Ovary (tissue), 3 donors: Measurements from ENCODE around the gene IFT57.

ENCODE experiments used
- POLR2A ChIP-seq: fragments of 450-650 bp; IDR thresholded peaks from one replicate; pipeline ENCODE4 v1.6.1; 2017; ENCODE audit warnings: antibody characterized with exemption, mild to moderate bottlenecking, moderate library complexity
- TF ChIP-seq, protein P1 (sequence below), 3 donors: fragments of 450-650 bp in 2 of 3; fragments of 200-600 bp in 1 of 3; IDR thresholded peaks; one replicate each; pipeline versions ENCODE4 v1.5.1 to v1.8.0; 2016 to 2022; ENCODE audit warnings: antibody characterized with exemption in 3 of 3, mild to moderate bottlenecking in 1 of 3
- donor health status: DM: no; HTN: no; CAD: no.

- no peak for TF ChIP-seq POLR2A
- TF ChIP-seq, protein P1, sequence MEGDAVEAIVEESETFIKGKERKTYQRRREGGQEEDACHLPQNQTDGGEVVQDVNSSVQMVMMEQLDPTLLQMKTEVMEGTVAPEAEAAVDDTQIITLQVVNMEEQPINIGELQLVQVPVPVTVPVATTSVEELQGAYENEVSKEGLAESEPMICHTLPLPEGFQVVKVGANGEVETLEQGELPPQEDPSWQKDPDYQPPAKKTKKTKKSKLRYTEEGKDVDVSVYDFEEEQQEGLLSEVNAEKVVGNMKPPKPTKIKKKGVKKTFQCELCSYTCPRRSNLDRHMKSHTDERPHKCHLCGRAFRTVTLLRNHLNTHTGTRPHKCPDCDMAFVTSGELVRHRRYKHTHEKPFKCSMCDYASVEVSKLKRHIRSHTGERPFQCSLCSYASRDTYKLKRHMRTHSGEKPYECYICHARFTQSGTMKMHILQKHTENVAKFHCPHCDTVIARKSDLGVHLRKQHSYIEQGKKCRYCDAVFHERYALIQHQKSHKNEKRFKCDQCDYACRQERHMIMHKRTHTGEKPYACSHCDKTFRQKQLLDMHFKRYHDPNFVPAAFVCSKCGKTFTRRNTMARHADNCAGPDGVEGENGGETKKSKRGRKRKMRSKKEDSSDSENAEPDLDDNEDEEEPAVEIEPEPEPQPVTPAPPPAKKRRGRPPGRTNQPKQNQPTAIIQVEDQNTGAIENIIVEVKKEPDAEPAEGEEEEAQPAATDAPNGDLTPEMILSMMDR (IDR thresholded peaks at IDR 0.05), result no peak
Observed at GRCh38 chr3:108241146-108241545, 18.9 kb upstream of the IFT57 start.
